GM12875 (cell line): Measurements from ENCODE around the gene CNIH2.
"Not testable (repeated sequence)": the region's sequence is repeated elsewhere in the genome, so short reads cannot be mapped to it uniquely, and the experiment has no call there.

Experiments
- H3K4me3 ChIP-seq: one replicate; pipeline ENCODE4 v1.5.1; 2011; ENCODE audit warnings: low read depth, low read length, control low read depth
- CTCF ChIP-seq: IDR thresholded peaks from 2 replicates; pipeline ENCODE4 v1.5.1; 2011; ENCODE audit warnings: low read depth, mild to moderate bottlenecking, control low read depth, inconsistent platforms, low read length, moderate library complexity, borderline replicate concordance; ENCODE audit not compliant: insufficient read depth

CNIH2 gene

GRCh38 chr11:66316849-66317251, 38.9 kb downstream of the CNIH2 start, which contains the start of gene CD248:
TSS of gene CD248 (minus strand) at chr11:66317044. CDS start at chr11:66317027, 17 bp downstream.
- TF ChIP-seq CTCF: no peak
- H3K4me3 ChIP-seq: no peak within 1 kb of the TSS

GRCh38 chr11:66317322-66317722, 39.3 kb downstream of the CNIH2 start:
- TF ChIP-seq CTCF: no peak
- no peak overlapping the region for H3K4me3 ChIP-seq

- TF ChIP-seq CTCF: no peak
- no peak overlapping the region for H3K4me3 ChIP-seq
Observed at GRCh38 chr11:66317723-66318599, 40.0 kb downstream of the CNIH2 start.

GRCh38 chr11:66318600-66318970, 40.6 kb downstream of the CNIH2 start:
- TF ChIP-seq CTCF: no peak
- H3K4me3 ChIP-seq: no peak overlapping the region

GRCh38 chr11:66320289-66320688, 42.3 kb downstream of the CNIH2 start:
- H3K4me3 ChIP-seq: not testable (repeated sequence)

GRCh38 chr11:66320748-66321147, 42.8 kb downstream of the CNIH2 start:
- not testable (repeated sequence) for H3K4me3 ChIP-seq

- TF ChIP-seq CTCF: no peak
- H3K4me3 ChIP-seq: no peak overlapping the region
Observed at GRCh38 chr11:66321606-66322005, 43.6 kb downstream of the CNIH2 start.

GRCh38 chr11:66322732-66323427, 44.9 kb downstream of the CNIH2 start:
- TF ChIP-seq CTCF: no peak
- H3K4me3 ChIP-seq: no peak overlapping the region
